HCT116 (cell line): Measurements from ENCODE around the gene TMED7. TPM values are rescaled to one million over a fixed set of nuclear protein-coding genes. Genes with fewer than 3 reads are reported as not detected.

ENCODE experiments used
- ATAC-seq: fragments of 200-7000 bp; cut with Tn5 transposase; 2 replicates; pipeline ENCODE4 v1.9.1; 2020; ENCODE audit warnings: mild to moderate bottlenecking, moderate library complexity
- BruUV-seq: library from RNA; stranded (reverse); fragments of 400-500 nt; replicated peaks from 2 replicates; lab custom pipeline; 2021; lab: Mats Ljungman, UMichigan
- CTCF ChIA-PET: fragments of 300-600 bp; sonication (Branson Sonifier 250); formaldehyde crosslinking; loops from one replicate; lab custom pipeline; 2021; ENCODE audit warnings: antibody characterized with exemption; lab: Charles Lee
- POLR2A ChIA-PET: fragments of 300-600, 350-600 bp; sonication (Branson Sonifier 250); formaldehyde crosslinking; loops from one replicate; lab custom pipeline; 2021; ENCODE audit warnings: antibody characterized with exemption; lab: Charles Lee
- RAD21 ChIA-PET, 2 experiments: fragments of 300-600 bp; sonication (Branson Sonifier 250); formaldehyde crosslinking; loops; one replicate each; lab custom pipeline; 2023; ENCODE audit warnings: low total read pairs in 2 of 2; ENCODE audit not compliant: uncharacterized antibody in 2 of 2, unreplicated experiment in 2 of 2, low non-redundant PET in 1 of 2; lab: Charles Lee
- DNase-seq: peaks from one replicate; pipeline ENCODE4 v3.0.0-alpha.2; 2010; ENCODE audit warnings: low read depth, low spot score
- H2AFZ ChIP-seq: fragments of 200-600 bp; shearing (Covaris generic), sonication (generic); 2 replicates; pipeline ENCODE4 v1.6.1; 2017; ENCODE audit warnings: low read depth, mixed run types, mixed read lengths, antibody characterized with exemption, low read length; ENCODE audit not compliant: poor library complexity, severe bottlenecking
- H3K27ac ChIP-seq: 2 replicates; pipeline ENCODE4 v1.5.1; 2012; ENCODE audit warnings: low read depth, low read length
- H3K27me3 ChIP-seq: fragments of 200-600 bp; sonication (generic); 2 replicates; pipeline ENCODE4 v1.6.1; 2016; ENCODE audit warnings: mixed run types, low read length, mixed read lengths; ENCODE audit not compliant: insufficient read depth
- H3K36me3 ChIP-seq, 2 experiments: fragments of 200-500 bp in 1 of 2; fragments of 200-600 bp in 1 of 2; sonication (Bioruptor generic) in 1 of 2; sonication (generic) in 1 of 2; 2 replicates each; pipeline versions ENCODE4 v1.5.1 to v1.6.1; 2014 to 2016; ENCODE audit warnings: low read length in 2 of 2, inconsistent platforms in 1 of 2, mixed read lengths in 1 of 2, mixed run types in 1 of 2; ENCODE audit not compliant: insufficient read depth in 2 of 2, control insufficient read depth in 1 of 2
- H3K4me1 ChIP-seq, 2 experiments: fragments of 200-600 bp in 1 of 2; sonication (generic) in 1 of 2; 2 replicates each; pipeline versions ENCODE4 v1.5.1 to v1.6.1; 2012 to 2017; ENCODE audit warnings: low read length in 2 of 2, inconsistent platforms in 1 of 2, mild to moderate bottlenecking in 1 of 2, mixed read lengths in 1 of 2, mixed run types in 1 of 2, moderate library complexity in 1 of 2; ENCODE audit not compliant: insufficient read depth in 2 of 2, control insufficient read depth in 1 of 2
- H3K4me2 ChIP-seq: fragments of 200-600 bp; sonication (generic); 2 replicates; pipeline ENCODE4 v1.6.1; 2017; ENCODE audit warnings: mixed run types, low read length, mixed read lengths
- H3K4me3 ChIP-seq, 2 experiments: fragments of 200-600 bp in 1 of 2; sonication (generic) in 1 of 2; replicated peaks in 1 of 2; 2 replicates each; pipeline ENCODE4 v1.5.1; 2011 to 2016; ENCODE audit warnings: low read length in 2 of 2, control low read depth in 1 of 2, low read depth in 1 of 2, mild to moderate bottlenecking in 1 of 2, mixed read lengths in 1 of 2, mixed run types in 1 of 2
- H3K79me2 ChIP-seq: fragments of 200-600 bp; sonication (generic); 2 replicates; pipeline ENCODE4 v1.6.1; 2017; ENCODE audit warnings: mild to moderate bottlenecking, mixed run types, low read length, moderate library complexity, mixed read lengths; ENCODE audit not compliant: insufficient read depth
- H3K9ac ChIP-seq: fragments of 200-600 bp; sonication (generic); 2 replicates; pipeline ENCODE4 v1.6.1; 2016; ENCODE audit warnings: low read length, mixed read lengths
- H3K9me2 ChIP-seq: fragments of 200-600 bp; sonication (generic), shearing (Covaris generic); 2 replicates; pipeline ENCODE4 v1.6.1; 2017; ENCODE audit warnings: mixed run types, mild to moderate bottlenecking, moderate library complexity; ENCODE audit not compliant: insufficient read depth
- H3K9me3 ChIP-seq, 2 experiments: fragments of 200-500 bp in 1 of 2; fragments of 200-600 bp in 1 of 2; sonication (Bioruptor generic) in 1 of 2; sonication (generic) in 1 of 2; 2 replicates each; pipeline ENCODE4 v1.6.1; 2014 to 2017; ENCODE audit warnings: low read length in 2 of 2, mixed read lengths in 2 of 2, inconsistent platforms in 1 of 2, low read depth in 1 of 2, mild to moderate bottlenecking in 1 of 2, mixed run types in 1 of 2, moderate library complexity in 1 of 2; ENCODE audit not compliant: control insufficient read depth in 1 of 2, insufficient read depth in 1 of 2
- H4K20me1 ChIP-seq: fragments of 200-600 bp; sonication (generic), shearing (Covaris generic); 2 replicates; pipeline ENCODE4 v1.6.1; 2017; ENCODE audit warnings: mixed run types, mild to moderate bottlenecking, moderate library complexity; ENCODE audit not compliant: insufficient read depth
- EGR1 ChIP-seq: IDR thresholded peaks from 2 replicates; pipeline ENCODE4 v1.6.1; 2012; ENCODE audit warnings: low read depth
- EZH2 ChIP-seq: fragments of 200-600 bp; sonication (generic); IDR thresholded peaks from 2 replicates; pipeline ENCODE4 v1.6.1; 2017; ENCODE audit warnings: antibody characterized with exemption, mixed run types
- POLR2AphosphoS5 ChIP-seq: IDR thresholded peaks from 2 replicates; pipeline ENCODE4 v1.6.1; 2011; ENCODE audit warnings: mild to moderate bottlenecking, low read depth, low read length, moderate library complexity
- SIN3A ChIP-seq: IDR thresholded peaks from 2 replicates; pipeline ENCODE4 v1.6.1; 2012; ENCODE audit warnings: low read depth
- ZNF274 ChIP-seq: fragments of 200-500 bp; sonication (Bioruptor generic); IDR thresholded peaks from 2 replicates; pipeline ENCODE4 v1.6.1; 2014; ENCODE audit warnings: mild to moderate bottlenecking, low read depth, low read length, inconsistent platforms
- intact Hi-C: fragments of 100-400 bp; cut with micrococcal nuclease; formaldehyde crosslinking; loops from 2 replicates; pipeline ENCODE4 v1.10.0; 2022
- total RNA-seq: library from RNA; stranded (reverse); gene quantifications from one replicate; pipeline ENCODE4 v1.2.1, GENCODE V29; 2021; ENCODE audit not compliant: unreplicated experiment

Gene TMED7
- total RNA-seq, 1 experiment from 2014 or later: 167 TPM

DNA sequence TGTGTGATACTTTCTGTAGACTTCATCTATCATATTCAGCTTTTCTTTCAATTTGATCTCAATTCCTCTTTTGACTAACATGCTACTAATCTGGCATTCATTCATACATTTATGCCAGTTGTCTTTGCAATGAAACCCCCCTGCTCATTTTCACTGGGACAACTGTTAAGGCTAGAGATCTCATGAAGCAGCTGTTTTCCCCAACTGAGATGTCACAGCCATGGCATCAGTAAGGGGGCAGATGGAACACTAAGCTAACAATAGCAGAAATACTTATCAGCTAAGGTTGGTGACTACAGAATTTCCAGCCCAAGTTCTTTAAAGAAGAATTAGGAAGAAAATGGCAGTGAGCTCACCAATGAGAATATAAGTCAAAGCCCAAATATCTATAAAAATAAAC lies 9.4 kb downstream of the TMED7 start:
- Histone ChIP-seq H3K27ac (no peak overlapping the region), H3K4me3 (no peak overlapping the region), H3K4me2 (no peak overlapping the region), H3K9me2 (no peaks in the 10 kb centered on the region), H3K9me3 (no peaks in the 10 kb centered on the region), H3K4me1 (no peaks in the 10 kb centered on the region), H4K20me1 (peaks cover 14% of the 10 kb centered on the region; the same call in 1 of the 2 replicates), H3K27me3 (no peaks in the 10 kb centered on the region), H3K79me2 (peaks cover 96% of the 10 kb centered on the region), H2AFZ (no peak overlapping the region), H3K36me3 (peaks cover 50 to 71% of the 10 kb centered on the region in 2 experiments), H3K9ac (no peak overlapping the region)
- CTCF ChIA-PET: no interaction called here
- no TSS peak for BruUV-seq
- TF ChIP-seq ZNF274 (no peak), POLR2AphosphoS5 (no peak), EZH2 (no peak)
- ATAC-seq (no peak), DNase-seq (no peak)
- RAD21 ChIA-PET: no interaction called here
- intact Hi-C loops: no loop called here
- POLR2A ChIA-PET: no interaction called here

DNA sequence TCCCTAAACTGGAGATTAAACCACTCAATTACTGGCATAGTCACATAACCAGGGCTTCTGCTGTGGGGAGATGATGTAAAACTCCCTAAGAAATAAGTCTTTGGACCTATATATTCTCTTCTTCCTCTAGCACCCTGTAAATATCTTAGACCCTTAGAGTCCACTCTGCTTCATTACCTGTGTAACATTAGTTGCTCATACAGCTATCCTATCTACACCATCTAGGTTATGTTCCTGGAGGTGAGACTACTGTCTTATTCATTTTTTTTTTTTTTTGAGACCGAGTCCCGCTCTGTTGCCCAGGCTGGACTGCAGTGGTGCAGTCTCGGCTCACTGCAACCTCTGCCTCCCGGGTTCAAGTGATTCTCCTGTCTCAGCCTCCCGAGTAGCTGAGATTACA lies 14.0 kb downstream of the TMED7 start:
- Histone ChIP-seq H3K9me2 (no peaks in the 10 kb centered on the region), H3K9me3 (no peaks in the 10 kb centered on the region), H3K4me2 (no peak overlapping the region), H3K79me2 (peaks cover 86% of the 10 kb centered on the region), H3K9ac (no peak overlapping the region), H4K20me1 (peaks cover 20% of the 10 kb centered on the region; the same call in 1 of the 2 replicates), H3K27me3 (no peaks in the 10 kb centered on the region), H3K27ac (no peak overlapping the region), H2AFZ (no peak overlapping the region), H3K4me1 (no peaks in the 10 kb centered on the region), H3K4me3 (no peak overlapping the region), H3K36me3 (peaks cover 22 to 42% of the 10 kb centered on the region in 2 experiments)
- intact Hi-C loops: no loop called here
- ChIA-PET RAD21 (no interaction called here), POLR2A (no interaction called here), CTCF (no interaction called here)
- DNase-seq (no peak), ATAC-seq (peak; percentile 11; the same call in 1 of the 2 replicates)
- no TSS peak for BruUV-seq
- TF ChIP-seq EGR1 (no peak), SIN3A (no peak)
